ENCODE results near the gene EFHB.
"Not testable (repeated sequence)": the region's sequence is repeated elsewhere in the genome, so short reads cannot be mapped to it uniquely, and the experiment has no call there.

Gene EFHB

DNA sequence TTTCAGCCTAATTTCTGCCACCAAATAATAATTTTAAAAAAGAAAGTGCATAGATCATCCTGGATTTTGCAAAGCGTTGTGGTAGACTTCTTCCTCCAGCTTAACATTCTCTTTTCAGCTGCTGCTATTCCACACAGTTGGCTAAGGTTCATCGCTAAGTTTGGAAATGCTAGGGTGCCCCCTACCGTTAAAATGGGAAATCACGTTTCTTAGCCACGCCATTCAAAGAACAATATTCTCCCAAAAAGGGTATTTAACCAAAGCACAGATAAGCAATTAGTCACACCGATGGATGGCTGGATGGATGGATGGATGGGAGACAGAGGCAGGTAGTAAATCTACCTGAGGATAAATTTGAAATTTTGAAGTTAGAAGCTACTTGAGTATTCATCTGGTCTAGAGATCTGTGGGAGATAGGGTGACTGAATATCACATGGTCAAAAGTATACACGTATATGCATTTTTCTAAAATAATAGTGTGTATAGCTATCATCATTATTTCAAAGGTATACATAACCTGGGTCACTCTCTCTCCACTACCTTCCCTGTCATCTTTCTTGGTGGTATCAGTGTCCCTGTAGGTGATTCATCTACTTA, 67.2 kb downstream of the EFHB start:
- Histone ChIP-seq H3K4me1 (ENCODE audit: control insufficient read depth, low read length) (peaks cover 8% of the 10 kb centered on the region), H4K20me1 (ENCODE audit: control insufficient read depth, insufficient read depth, low read depth, low read length) (no peaks in the 10 kb centered on the region), H3K27ac (ENCODE audit: low read depth, low read length) (no peak overlapping the region), H3K9me3 (ENCODE audit: control insufficient read depth, insufficient read depth, low read length) (no peaks in the 10 kb centered on the region), H3K4me3 (ENCODE audit: low read length) (no peak overlapping the region), H3K36me3 (ENCODE audit: control insufficient read depth, low read length) (no peaks in the 10 kb centered on the region), H3F3A (ENCODE audit: control insufficient read depth, insufficient read depth) (no peaks in the 10 kb centered on the region), H3K79me2 (ENCODE audit: control insufficient read depth, low read length) (no peaks in the 10 kb centered on the region), H3K9me2 (replicated peaks; ENCODE audit: control insufficient read depth, low read length) (no peaks in the 10 kb centered on the region), H3K27me3 (ENCODE audit: control insufficient read depth, low read length) (no peaks in the 10 kb centered on the region), H3K4me2 (ENCODE audit: low read length) (no peak overlapping the region; the same call in 1 of the 2 replicates)
- no peak for TF ChIP-seq EZH2phosphoT487 (IDR thresholded peaks at IDR 0.05; ENCODE audit: borderline replicate concordance, low read length)
- TF ChIP-seq, protein P1, sequence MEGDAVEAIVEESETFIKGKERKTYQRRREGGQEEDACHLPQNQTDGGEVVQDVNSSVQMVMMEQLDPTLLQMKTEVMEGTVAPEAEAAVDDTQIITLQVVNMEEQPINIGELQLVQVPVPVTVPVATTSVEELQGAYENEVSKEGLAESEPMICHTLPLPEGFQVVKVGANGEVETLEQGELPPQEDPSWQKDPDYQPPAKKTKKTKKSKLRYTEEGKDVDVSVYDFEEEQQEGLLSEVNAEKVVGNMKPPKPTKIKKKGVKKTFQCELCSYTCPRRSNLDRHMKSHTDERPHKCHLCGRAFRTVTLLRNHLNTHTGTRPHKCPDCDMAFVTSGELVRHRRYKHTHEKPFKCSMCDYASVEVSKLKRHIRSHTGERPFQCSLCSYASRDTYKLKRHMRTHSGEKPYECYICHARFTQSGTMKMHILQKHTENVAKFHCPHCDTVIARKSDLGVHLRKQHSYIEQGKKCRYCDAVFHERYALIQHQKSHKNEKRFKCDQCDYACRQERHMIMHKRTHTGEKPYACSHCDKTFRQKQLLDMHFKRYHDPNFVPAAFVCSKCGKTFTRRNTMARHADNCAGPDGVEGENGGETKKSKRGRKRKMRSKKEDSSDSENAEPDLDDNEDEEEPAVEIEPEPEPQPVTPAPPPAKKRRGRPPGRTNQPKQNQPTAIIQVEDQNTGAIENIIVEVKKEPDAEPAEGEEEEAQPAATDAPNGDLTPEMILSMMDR (IDR thresholded peaks at IDR 0.05; ENCODE audit: low read depth, low read length, poor library complexity, severe bottlenecking) = peak; percentile 79

- H3K4me2 ChIP-seq (ENCODE audit: low read length) = not testable (repeated sequence)
These were observed 78.7 kb downstream of the EFHB start for GRCh38 chr3:19855318-19855717.

DNA sequence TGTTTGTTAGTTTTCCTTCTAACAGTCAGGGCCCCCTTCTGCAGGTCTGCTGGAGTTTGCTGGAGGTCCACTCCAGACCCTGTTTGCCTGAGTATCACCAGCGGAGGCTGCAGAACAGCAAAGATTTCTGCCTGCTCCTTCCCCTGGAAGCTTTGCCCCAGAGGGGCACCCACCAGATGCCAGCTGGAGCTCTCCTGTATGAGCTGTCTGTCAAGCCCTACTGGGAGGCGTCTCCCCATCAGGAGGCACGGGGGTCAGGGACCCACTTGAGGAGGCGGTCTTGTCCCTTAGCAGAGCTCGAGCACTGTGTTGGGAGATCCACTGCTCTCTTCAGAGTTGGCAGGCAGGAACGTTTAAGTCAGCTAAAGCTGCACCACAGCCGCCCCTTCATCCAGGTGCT, 87.4 kb downstream of the EFHB start:
- H3K9me3 ChIP-seq (ENCODE audit: control insufficient read depth, insufficient read depth, low read length); H4K20me1 ChIP-seq (ENCODE audit: control insufficient read depth, insufficient read depth, low read depth, low read length); H3K4me2 ChIP-seq (ENCODE audit: low read length); H3K4me1 ChIP-seq (ENCODE audit: control insufficient read depth, low read length); H3K36me3 ChIP-seq (ENCODE audit: control insufficient read depth, low read length); H3K4me3 ChIP-seq (ENCODE audit: low read length); H3K9me2 ChIP-seq (replicated peaks; ENCODE audit: control insufficient read depth, low read length); H3K27ac ChIP-seq (ENCODE audit: low read depth, low read length); H3K79me2 ChIP-seq (ENCODE audit: control insufficient read depth, low read length); H3K27me3 ChIP-seq (ENCODE audit: control insufficient read depth, low read length); H3F3A ChIP-seq (ENCODE audit: control insufficient read depth, insufficient read depth): not testable (repeated sequence)

More at GRCh38 chr3:19855318-19855717, 78.7 kb downstream of the EFHB start:
- H3K4me3 ChIP-seq (ENCODE audit: low read length); H3K27ac ChIP-seq (ENCODE audit: low read depth, low read length); H3K9me2 ChIP-seq (replicated peaks; ENCODE audit: control insufficient read depth, low read length); H3K79me2 ChIP-seq (ENCODE audit: control insufficient read depth, low read length); H3K27me3 ChIP-seq (ENCODE audit: control insufficient read depth, low read length); H3K4me1 ChIP-seq (ENCODE audit: control insufficient read depth, low read length); H3F3A ChIP-seq (ENCODE audit: control insufficient read depth, insufficient read depth); H3K9me3 ChIP-seq (ENCODE audit: control insufficient read depth, insufficient read depth, low read length); H4K20me1 ChIP-seq (ENCODE audit: control insufficient read depth, insufficient read depth, low read depth, low read length); H3K36me3 ChIP-seq (ENCODE audit: control insufficient read depth, low read length): not testable (repeated sequence)
